AML-193 (cell line): ENCODE measurements around the gene GRWD1.
"Not testable (repeated sequence)": the region's sequence is repeated elsewhere in the genome, so short reads cannot be mapped to it uniquely, and the experiment has no call there.

Source experiments
- DNase-seq, 2 experiments: peaks; one replicate each; lab custom pipeline; 2025; lab: John Stamatoyannopoulos, UW

GRWD1 gene

DNA sequence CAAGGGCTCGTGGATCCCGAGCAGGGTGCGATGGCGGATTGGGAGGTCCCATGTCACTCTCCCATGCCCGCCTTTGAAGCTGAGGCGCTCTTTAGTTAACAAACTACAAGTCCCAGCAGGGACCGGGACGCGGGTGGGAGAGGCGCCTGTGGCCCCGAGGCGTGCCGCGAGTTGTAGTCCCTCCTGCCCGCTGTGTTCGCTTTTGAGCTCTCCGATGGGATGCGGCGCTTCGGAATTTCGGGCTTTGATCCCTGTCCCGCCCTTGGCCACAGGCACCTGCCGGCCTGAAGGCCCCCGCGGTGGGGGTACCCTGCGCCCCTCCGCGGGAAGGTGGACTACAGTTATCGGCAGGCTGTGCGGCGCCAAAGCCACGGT is 34.4 kb downstream of the GRWD1 start:
- no peak for DNase-seq

DNA sequence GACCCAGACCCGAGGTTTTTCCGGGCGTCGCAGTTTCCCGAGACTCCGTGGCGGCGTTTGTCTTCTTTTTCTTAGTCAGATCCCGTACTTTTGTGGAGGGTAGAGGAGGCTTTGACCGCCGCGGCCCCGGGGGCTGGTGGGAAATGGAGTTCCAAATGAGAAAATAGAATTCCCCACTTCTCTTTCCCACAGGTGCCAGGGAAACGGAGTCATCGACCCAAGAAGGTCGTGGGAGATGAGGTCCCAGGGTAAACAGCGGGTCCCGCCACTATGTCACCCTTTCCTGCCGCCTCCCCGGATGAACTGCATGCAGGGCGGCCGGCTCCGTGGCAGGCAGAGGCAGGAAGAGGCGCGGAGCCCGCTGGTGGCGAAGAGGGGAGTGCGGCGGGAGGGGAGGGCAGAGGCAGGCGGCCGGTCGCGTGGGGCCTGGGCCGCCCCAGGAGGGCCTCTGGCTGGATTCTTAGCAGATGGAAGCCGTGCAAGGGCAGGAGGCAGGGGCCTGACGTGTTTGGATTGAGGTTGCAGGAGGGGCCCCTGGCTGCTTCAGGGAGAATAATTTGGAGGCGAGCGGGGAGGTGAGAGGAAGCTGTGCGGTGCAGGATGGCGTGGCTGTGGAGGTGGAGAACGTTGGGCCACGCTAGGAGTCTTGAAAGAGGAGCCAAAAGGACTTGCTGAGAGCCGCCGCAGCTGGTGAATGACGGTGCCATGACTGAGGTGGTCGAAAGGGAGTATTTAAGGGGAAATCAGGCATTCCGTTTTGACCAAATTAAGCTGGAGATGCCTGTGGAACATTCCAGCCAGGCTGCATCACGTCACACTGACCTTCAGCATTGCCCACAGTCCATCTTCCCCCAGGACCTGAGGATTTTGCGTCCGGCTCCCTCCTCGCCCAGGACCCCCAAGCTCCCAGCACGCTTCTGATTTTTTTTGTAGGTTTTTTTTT is 35.0 kb downstream of the GRWD1 start:
- DNase-seq: no peak

DNA sequence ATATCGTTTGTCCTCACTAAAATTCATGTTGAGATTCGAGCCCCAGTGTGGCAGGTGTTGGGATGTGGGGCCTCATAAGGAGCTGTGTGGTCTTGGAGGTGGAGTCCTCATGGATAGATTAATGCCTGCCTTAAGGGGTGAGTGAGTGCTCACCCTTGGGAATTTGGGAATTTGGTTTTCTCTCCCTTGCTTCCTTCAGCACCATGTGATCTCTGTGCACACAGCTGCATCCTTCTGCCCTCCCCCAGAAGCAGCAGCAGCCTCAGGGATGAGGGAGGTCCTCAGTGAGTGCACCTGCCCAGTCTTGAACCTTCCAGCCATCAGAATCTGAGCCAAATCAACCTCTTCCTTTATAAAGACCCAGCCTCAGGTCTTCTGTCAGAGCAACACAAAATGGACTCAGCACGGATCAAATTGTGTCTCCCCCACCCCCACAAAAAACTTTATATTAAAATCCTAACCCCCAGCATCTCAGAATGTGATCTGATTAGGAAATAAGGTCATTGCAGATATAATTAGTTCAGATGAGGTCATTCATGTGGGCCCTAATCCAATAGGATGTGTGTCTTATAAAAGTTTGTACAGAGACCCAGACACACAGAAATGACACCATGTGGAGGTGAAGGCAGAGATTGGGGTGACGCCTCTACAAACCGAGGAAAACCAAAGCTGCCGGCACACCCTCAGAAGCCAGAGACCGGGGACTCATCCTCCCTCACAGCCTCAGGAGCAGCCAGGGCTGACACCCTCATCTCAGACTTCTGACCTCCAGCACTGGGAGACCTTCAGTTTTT is 36.3 kb downstream of the GRWD1 start:
- no peak for DNase-seq

DNA sequence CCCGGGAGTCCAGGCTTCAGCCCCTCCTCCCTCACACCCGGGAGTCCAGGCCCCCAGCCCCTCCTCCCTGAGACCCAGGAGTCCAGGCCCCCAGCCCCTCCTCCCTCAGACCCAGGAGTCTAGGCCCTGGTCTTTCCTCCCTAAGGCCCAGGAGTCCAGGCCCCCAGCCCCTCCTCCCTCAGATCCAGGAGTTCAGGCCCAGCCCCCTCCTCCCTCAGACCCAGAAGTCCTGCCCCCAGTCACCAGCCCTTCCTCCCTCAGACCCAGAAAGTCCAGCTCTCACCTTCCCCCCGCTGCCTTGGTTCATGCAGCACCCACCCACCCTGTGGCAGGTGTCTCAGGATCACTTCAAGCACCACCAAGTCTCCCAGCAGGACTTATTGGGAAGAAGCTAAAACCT is 37.5 kb downstream of the GRWD1 start:
- no peak for DNase-seq

DNA sequence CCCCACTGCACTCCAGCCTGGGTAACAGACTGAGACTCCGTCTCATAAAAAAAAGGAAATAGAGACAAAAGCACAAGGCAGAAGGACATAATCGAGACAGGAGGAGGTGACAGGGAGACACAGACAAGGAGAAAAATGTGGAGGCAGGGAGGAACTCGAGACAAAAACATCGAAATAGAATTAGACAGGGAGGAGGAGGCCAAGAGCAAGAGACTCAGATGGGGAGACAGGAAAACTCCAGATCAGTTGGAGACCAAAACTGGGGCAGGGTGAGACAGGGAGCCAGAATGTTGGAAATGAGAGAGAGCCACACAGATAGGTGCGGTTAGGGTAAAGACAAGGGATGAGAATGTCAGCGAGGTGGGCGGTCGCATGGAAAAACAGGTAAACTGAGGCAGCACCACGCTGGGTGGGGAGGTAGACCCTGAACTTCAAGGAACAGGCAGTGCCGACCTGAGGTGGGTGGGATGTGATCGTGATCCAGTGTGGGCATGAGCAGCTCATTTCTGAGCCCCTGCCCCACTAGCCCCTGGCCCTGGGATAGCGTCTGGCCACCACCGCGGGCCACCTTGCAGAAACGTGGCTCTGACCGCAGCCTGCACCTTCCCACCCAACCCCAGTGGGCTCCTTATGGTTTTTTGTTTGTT is 38.6 kb downstream of the GRWD1 start:
- no peak for DNase-seq

DNA sequence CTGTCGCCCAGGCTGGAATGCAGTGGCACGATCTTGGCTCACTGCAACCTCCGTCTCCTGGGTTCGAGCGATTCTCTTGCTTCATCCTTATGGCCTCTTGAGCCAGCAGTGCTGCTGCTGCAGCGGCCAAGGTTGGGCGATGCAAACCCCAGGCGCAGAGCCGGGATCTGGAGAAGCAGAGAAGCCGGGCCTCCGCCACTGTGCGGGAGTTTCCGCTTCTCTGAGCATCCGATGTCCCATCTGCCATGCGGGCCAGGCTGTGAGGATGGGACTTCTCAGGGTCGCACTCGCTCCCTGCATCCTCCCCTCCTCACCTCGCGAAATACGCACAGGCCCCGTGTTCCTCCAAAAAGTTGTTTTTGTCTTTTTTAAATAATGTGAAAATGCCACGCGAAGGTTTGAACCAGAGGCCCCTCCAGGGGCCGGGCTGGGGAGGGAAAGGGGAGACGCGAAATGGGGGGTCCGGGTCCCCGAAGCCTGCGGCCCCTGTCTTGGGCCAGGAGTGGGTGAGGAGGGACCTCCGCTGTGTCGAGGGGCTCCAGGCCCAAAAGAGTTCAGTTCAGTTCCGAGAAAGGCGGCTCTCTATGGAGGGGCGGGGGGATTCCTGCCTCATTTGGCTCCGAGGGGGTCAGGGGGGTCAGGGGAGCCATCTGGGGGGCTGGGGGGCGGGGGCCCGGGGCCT is 39.3 kb downstream of the GRWD1 start:
- DNase-seq: no peak

DNA sequence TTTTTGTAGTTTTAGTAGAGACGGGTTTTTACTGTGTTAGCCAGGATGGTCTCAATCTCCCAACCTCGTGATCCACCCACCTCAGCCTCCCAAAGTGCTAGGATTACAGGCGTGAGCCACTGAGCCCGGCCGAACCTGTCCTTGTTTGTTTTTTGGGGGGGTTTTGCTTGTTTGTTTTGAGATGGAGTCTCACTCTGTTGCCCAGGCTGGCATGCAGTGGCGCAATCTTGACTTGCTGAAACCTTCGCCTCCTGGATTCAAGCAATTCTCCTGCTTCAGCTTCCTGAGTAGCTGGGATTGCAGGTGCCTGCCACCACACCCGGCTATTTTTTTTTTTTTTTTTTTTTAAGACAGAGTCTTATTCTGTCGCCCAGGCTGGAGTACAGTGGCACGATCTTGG is 40.9 kb downstream of the GRWD1 start:
- not testable (repeated sequence) for DNase-seq

DNA sequence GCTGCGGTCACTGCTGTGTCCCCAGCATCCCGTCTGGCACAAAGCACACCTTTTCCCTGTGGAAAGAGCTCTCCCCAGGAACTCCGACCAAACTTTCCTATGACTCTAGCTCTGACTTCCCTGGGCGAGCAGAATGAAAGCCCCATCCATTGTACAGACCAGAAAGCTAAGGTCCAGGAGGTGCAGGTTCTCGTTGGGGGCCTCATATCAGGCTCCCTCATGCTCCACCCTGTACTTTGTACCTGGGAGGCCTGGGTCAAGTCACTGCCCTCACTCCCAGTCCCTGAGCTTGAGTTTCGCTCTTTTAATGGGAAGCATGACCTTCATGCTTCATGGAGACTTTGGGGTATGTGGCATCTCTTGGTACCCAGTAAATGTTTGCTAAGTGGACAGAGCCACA is 41.8 kb downstream of the GRWD1 start:
- DNase-seq: no peak

DNA sequence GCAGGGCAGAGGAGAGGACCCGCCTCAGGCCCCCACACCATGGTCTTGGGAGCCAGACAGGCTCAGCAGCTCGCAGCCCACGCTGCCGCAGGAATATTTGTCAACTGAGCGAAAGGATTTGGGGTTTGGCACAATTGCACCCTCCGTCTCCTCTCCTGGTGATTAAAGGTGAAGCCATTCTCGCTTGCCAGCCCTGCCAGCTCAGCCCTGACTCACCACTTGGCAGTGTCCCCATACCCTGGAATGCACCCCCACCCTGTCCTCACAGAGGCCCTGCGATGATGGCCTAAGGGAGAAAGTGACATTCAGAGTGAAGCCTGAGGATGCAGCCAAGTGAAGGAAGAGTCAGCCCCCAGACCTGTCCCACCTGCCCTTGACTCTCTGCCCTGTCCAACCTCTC is 42.2 kb downstream of the GRWD1 start:
- no peak for DNase-seq

DNA sequence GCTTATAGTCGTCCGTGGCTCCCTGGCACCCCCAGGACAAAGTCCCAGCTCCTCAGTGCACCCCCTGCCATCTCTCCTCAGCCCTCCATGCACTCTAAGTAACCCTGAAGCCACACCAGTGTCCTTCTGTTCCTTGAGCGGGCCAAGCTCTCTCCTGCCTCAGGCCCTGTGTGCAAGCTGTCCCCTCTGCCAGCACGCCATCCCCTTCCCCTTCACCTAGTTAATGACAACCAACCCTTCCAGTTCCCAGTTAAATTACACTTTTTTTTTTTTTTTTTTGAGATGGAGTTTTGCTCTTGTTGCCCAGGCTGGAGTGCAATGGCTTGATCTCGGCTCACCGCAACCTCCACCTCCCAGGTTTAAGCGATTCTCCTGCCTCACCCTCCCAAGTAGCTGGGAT is 42.7 kb downstream of the GRWD1 start:
- not testable (repeated sequence) for DNase-seq

DNA sequence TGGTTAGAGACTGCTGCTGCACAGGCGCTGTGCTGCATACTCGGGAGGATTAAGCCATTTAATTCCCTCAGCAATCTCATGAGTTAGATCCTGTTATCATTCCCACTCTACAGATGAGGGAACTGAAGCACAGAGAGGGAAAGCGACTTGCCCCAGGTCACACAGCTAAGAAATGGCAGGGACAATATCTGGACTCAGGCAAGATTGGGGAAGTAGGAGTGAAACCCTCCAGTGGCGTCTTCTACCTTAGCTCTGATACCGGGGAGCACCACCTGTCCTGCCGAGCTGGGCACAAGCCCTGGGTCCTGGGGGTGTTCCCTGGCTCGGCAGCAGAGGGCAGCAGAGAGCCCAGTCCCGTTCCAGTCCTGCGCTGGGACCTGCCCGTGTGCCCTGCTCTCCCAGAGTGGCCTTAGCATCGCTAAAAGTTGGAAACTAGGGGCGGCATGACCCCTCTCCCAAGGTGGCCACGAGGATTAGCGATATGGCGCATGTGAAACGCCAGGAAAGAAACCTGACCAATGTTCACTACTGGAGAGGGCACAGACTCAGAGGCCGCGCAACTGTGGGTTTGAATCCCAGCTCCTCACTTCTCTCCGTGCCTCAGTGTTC is 43.9 kb downstream of the GRWD1 start:
- peak; percentile 57 to 60 for DNase-seq

DNA sequence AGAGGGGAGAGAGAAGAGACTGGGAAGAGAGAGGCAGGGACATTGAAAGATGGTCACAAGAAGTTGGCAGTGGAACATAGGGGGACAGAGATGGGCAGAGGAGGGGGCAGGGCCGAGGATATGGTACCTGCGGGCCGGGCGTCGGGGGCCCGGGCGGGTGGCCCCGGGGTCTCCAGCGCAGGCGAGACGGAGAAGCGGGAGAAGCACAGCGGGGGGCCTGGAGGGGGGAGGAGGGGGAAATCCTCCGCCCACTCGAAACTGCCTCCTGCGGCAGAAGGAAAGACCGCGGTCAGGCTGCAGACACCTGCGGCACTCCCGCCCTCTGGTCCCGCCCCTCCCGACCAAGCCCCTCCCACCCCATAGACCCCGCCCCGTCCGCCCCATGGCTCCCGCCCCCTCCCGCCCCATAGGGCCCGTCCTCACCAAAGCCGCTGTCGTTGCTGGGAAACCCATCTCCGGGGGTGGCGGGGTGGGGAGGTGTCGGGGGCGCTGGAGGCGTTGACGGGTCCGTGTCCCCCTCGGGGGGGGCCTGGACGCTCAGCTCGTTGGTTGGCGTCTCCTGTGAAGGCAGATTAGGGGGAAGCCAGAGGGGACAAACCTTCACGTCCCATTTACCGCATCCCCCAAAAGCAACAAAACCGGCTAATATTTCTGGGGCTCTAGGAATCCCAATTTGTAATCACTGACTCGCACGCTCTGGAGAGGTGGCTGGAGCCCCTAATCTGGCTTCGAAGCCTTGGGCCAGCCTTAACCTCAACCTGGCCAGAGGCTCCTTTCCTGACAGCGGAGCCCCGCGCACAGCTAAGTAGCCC is 45.4 kb downstream of the GRWD1 start:
- peak in 1 of 2 experiments; percentile 13 for DNase-seq

DNA sequence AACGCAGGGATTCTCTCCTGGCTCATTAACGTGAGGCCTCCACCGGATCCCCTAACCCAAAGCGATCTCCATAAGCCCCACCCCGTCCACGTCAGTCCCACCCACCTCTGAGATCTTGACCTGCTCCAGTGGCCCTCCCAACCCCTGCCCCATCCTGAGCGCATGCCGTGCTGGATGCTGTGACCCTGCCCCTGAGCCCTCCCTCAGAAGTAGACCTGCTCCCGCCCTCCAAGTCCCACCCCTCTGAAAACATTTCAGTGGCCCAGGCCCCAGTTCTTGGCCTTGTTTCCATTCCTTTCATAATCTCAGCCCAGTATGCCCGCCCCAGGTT is 46.0 kb downstream of the GRWD1 start:
- DNase-seq: no peak

DNA sequence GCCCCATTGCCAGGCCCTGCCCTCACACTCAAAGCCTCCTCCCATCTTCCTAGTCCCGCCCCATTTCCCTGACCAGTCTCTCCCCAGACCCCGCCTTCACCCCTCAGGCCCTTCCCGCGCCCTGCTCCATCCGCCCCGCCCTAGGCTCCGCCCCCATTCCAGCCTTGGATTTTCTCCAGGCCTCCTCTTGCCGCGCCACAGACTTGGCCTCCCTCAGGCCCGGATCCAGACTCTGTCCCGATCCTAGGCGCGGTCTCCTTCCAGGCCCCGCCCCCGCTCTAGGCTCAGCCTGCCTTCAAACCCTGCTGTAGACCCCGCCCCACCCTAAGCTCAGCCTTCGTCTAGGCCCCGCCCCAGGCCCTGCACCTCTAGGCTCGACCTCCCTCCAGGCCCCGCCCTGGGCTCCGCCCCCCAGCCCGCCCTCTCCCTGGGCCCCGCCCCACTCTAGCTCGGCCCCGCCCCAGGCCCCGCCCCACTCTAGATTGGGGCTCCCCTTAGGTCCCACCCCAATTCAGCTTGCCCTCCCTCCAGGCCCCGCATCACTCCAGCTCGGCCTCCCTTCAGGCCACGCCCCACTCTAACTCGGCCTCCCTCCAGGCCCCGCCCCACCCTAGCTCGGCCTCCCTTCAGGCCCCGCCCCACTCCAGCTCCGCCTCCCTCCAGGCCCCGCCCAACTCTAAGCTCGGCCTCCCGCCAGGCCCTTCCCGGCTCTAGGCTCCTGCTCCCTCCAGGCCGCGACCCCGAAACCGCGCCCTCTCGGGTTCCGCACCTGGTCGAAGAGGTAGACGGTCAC is 47.3 kb downstream of the GRWD1 start:
- peak; percentile 90 to 92 for DNase-seq

DNA sequence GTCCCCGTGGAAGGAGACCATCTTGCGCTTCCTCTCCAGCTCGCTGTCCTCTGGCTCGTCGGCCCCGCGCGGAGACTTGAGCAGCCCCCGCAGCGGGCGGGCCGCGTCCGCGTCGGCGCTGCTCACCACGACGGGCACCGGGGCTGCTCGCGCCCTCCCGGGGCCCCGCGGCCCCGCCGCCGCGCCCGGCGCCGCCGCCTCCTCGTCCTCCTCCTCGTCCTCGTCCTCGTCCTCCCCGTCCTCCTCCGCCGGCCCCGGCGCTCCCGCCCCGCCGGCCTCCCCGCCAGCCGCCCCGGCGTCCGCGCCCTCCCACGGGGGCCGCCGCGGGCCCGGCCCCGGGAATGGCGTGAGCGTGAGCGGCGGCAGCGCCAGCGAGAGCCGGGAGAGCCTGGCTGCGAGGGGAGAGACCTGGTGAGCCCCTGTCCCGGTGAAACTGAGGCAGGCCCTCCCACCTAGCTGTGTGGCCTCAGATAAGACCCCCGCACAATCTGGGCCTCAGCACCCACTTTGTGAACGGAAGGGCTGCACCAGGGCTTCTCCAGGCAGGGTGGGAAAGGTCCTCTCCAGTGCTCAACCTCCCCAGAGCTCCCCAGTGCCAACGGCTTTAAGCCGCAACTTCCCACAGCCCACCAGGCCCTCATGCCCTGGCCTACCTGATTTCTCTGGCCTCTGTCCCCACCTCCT is 48.1 kb downstream of the GRWD1 start:
- no peak for DNase-seq

DNA sequence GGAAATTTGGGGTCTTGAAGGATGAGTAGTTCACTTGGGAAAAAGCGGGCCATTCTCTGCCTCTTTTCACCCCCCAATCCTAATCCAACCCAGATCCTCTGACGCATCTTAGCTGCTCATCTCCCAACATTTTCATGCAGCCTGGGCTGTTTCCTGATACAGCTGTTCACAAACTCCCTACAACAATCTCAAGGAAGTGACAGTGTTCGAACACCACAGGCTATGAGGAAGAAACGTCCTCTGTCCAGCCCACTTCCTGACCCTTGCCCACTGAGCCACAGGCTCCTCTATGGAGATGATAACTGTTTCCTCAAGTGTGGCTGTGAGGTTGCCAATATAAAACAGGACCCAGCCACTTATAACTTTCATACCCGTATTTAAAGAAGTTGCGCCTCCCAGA is 49.6 kb downstream of the GRWD1 start:
- peak; percentile 73 for DNase-seq

DNA sequence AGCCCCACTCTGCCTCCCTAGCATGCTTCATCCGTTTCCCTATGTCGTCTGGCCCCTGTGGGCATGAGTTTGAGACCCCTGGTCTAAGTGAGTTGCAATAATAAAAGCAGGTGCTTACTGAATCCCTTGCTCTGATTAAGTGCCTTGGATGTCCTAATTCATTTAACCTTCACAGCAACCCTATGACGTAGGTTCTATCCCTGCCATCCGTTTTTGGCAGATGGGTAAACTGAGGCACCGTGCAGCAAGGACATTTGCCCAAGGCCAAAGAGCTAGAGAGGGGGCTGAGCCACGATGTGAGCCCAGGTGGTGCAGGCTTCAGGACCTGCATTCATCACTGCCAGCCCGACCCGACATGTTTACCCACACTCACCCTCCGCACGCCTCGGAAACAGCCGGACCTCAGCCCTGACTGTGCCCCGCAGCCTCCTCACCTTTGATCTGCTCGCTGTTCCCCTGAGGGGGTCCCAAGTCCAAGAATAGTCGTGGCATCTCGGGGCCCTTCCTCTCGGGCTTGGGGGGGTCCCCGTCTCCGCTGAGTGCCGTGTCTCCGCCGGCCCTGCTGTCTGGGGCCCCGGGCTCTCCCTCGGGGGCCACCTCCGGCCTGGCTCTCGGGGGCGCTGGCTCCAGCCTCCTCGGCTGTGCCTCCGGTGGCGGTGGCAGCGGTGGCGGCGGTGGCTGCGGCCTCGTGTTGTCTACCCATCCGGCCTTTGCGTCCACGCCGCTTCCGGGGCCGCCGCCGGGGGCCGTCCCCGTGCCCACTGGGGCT is 51.4 kb downstream of the GRWD1 start:
- DNase-seq: no peak

DNA sequence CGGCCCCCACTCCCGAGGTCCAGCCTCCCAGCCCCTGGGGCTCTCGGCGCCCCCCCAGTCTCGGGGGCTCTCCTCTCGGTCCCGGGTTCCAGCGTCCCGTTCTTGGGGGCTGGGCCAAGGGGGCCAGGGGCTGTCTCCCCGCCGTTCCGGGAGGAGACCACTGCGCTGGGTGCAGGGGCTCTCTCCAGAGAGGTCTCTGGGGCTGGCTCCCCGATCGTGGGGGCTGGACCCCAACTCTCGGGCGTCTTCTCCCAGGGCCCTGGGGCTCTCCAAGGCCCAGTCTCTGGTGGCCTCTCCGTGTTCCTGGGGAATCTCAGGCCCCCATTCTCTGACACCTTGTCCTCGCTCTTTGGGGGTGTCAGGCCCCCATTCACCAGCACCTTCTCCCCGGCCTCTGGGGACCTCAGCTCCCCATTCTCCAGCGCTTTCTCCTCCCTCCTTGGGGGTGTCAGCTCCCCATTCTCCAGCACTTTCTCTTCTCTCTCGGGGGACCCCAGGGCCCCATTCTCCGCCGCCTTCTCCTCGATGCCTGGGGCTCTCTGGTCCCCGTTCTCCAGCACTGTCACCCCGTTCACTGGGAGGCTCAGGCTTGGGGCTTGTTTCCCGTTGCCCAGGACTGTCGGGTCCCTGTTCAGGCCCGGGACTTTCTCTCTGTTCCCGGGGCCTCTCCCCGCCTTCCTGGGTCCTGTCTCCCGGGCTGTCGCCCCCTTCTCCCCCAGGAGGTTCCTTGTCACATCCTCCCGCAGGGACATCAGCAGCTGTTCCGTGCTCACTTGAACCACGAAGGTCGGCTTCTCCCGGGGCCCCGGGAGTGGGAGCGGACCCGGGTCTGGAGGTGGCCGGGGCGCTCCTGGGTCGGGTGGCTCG is 52.2 kb downstream of the GRWD1 start:
- DNase-seq: no peak
